ENCODE results near the gene CUBN.

DNA sequence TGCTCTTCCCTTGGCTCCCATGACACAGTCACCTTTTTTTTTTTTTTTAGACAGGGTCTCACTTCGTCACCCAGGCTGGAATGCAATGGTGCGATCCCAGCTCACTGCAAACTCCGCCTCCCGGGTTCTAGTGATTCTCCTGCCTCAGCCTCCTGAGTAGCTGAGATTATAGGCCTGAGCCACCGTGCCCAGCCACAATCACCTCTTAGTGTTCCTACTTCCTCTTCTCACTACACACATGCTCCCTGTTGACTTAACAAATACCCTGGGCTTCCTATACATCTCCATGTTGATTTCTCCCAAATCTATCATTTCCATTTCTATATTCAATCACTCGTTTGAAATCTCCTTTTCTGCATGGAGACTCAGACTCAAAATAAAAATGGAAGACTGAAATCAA, 91.7 kb downstream of the CUBN start:
- TF ChIP-seq, protein P1, sequence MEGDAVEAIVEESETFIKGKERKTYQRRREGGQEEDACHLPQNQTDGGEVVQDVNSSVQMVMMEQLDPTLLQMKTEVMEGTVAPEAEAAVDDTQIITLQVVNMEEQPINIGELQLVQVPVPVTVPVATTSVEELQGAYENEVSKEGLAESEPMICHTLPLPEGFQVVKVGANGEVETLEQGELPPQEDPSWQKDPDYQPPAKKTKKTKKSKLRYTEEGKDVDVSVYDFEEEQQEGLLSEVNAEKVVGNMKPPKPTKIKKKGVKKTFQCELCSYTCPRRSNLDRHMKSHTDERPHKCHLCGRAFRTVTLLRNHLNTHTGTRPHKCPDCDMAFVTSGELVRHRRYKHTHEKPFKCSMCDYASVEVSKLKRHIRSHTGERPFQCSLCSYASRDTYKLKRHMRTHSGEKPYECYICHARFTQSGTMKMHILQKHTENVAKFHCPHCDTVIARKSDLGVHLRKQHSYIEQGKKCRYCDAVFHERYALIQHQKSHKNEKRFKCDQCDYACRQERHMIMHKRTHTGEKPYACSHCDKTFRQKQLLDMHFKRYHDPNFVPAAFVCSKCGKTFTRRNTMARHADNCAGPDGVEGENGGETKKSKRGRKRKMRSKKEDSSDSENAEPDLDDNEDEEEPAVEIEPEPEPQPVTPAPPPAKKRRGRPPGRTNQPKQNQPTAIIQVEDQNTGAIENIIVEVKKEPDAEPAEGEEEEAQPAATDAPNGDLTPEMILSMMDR (IDR thresholded peaks at IDR 0.05), result no peak
- TF ChIP-seq POLR2AphosphoS5 (IDR thresholded peaks at IDR 0.05), result no peak
